ENCODE results near the gene RNF222. TPM values are rescaled to one million over a fixed set of nuclear protein-coding genes. Genes with fewer than 3 reads are reported as not detected.

The RNF222 gene
- total and polyA plus RNA-seq, 2 experiments from 2014 or later: 0.37 TPM; not detected in 1

DNA sequence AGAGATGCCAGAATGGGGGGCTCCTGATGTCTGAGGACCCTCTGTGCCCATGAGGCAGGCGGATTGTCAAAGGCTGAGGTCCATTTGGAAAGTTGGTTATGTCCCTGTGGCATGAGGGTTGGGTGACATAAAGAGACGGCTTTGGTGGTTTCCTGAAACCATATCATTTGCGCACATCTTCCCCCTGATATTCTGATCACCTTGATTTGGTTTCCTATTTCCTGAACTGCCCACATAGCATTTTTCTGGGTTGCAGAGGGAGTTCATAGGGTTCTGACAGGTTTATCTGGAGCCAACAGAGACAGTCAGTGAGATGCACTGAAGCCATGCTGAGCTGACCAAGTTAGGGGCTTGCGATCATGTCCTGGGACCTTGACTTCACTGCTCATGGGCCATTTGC is 15.7 kb upstream of the RNF222 start:
- TF ChIP-seq, protein P1, sequence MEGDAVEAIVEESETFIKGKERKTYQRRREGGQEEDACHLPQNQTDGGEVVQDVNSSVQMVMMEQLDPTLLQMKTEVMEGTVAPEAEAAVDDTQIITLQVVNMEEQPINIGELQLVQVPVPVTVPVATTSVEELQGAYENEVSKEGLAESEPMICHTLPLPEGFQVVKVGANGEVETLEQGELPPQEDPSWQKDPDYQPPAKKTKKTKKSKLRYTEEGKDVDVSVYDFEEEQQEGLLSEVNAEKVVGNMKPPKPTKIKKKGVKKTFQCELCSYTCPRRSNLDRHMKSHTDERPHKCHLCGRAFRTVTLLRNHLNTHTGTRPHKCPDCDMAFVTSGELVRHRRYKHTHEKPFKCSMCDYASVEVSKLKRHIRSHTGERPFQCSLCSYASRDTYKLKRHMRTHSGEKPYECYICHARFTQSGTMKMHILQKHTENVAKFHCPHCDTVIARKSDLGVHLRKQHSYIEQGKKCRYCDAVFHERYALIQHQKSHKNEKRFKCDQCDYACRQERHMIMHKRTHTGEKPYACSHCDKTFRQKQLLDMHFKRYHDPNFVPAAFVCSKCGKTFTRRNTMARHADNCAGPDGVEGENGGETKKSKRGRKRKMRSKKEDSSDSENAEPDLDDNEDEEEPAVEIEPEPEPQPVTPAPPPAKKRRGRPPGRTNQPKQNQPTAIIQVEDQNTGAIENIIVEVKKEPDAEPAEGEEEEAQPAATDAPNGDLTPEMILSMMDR (IDR thresholded peaks at IDR 0.05; ENCODE audit: low read depth, low read length): no peak
- DNase-seq (ENCODE audit: low read depth in 1 of 2, low spot score in 1 of 2): no peak
- no peak overlapping the region for H3K27ac ChIP-seq
- H3K36me3 ChIP-seq: no peaks in the 10 kb centered on the region
- H3K4me1 ChIP-seq (ENCODE audit: low read depth): no peaks in the 10 kb centered on the region
- no peaks in the 10 kb centered on the region for H3K27me3 ChIP-seq
- H3K9me3 ChIP-seq (ENCODE audit: low read depth): no peaks in the 10 kb centered on the region
- H3K4me3 ChIP-seq: no peak overlapping the region

- H3K27ac ChIP-seq: no peak overlapping the region
- no peak overlapping the region for H3K4me3 ChIP-seq
- no peaks in the 10 kb centered on the region for H3K27me3 ChIP-seq
- H3K9me3 ChIP-seq (ENCODE audit: low read depth): no peaks in the 10 kb centered on the region
- no peak for DNase-seq (ENCODE audit: low read depth in 1 of 2, low spot score in 1 of 2)
- TF ChIP-seq, protein P1 (IDR thresholded peaks at IDR 0.05; ENCODE audit: low read depth, low read length): no peak
- H3K4me1 ChIP-seq (ENCODE audit: low read depth): no peaks in the 10 kb centered on the region
- H3K36me3 ChIP-seq: no peaks in the 10 kb centered on the region
These were observed 14.5 kb upstream of the RNF222 start for GRCh38 chr17:8412089-8412488.

DNA sequence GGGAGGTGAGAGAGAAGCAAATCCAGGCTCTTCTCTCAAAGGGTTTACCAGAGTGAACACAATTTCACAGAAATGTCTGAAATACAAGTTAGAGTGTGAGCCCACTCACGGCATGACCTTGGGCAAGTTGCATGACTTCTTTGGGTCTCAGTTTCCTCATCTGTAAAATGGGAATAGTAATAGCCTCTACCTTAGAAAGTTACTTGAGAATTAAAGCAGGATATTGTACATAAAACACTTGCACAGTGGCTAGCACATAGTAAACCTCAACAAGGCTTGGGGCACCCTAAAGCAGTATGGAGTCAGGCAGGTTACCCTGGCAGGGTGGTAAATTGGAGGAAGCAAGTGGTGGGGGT is 13.2 kb upstream of the RNF222 start:
- DNase-seq (ENCODE audit: low read depth in 1 of 2, low spot score in 1 of 2): no peak
- no peaks in the 10 kb centered on the region for H3K36me3 ChIP-seq
- no peak overlapping the region for H3K27ac ChIP-seq
- no peaks in the 10 kb centered on the region for H3K9me3 ChIP-seq (ENCODE audit: low read depth)
- TF ChIP-seq, protein P1 (IDR thresholded peaks at IDR 0.05; ENCODE audit: low read depth, low read length): no peak
- H3K4me3 ChIP-seq: no peak overlapping the region
- no peaks in the 10 kb centered on the region for H3K4me1 ChIP-seq (ENCODE audit: low read depth)
- H3K27me3 ChIP-seq: no peaks in the 10 kb centered on the region

DNA sequence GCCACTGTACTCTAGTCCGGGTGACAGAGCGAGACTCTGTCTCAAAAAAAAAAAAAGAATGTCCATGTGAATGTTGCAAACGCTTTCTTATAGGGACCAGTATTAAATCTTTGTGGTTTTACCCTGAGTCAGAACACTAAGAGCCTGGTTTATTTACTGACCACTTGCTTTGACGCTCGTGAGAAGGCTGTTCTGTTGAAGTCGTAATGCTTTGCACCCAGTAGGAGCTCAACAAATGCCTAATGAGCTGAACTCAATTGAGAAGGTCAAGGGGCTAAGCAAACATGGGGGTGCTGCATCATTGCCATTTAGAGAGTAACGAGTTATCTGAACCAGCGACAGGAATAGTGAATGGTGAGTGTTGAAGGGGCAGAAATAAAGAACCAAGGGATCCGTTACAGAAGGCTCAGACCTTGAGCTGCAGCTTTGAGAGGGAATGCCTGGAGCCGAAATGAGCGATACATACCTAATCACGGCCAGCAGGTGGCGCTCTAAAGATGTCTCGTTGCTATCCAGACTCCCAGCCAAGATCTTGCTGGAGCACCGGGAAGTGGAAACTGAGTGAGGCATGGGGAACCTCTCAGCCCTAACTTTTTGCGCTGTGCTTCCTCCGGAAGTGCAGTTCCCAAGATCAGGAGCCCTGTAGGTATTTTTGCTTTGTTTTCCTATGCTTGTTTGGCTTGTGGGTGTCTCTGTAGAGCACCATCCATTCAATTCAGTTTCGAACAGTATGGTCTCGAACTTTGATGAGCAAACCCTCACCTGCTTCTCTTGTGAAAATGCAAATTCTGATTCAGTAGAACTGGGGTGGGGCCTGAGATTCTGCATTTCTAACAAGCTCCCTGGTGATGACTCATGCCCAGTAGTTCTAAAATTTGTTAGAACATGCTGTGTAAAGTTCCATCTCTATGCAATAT is 12.6 kb upstream of the RNF222 start:
- TF ChIP-seq, protein P1 (IDR thresholded peaks at IDR 0.05; ENCODE audit: low read depth, low read length): peak; percentile 83
- peak; percentile 93 to 94 for DNase-seq (ENCODE audit: low read depth in 1 of 2, low spot score in 1 of 2)

GRCh38 chr17:8408371-8408770 is 10.7 kb upstream of the RNF222 start:
- no peak overlapping the region for H3K27ac ChIP-seq
- H3K36me3 ChIP-seq: no peaks in the 10 kb centered on the region
- TF ChIP-seq, protein P1 (IDR thresholded peaks at IDR 0.05; ENCODE audit: low read depth, low read length): no peak
- no peaks in the 10 kb centered on the region for H3K9me3 ChIP-seq (ENCODE audit: low read depth)
- no peaks in the 10 kb centered on the region for H3K4me1 ChIP-seq (ENCODE audit: low read depth)
- no peak overlapping the region for H3K4me3 ChIP-seq
- DNase-seq (ENCODE audit: low read depth in 1 of 2, low spot score in 1 of 2): no peak
- H3K27me3 ChIP-seq: no peaks in the 10 kb centered on the region

More for the DNA sequence above, 12.6 kb upstream of the RNF222 start:
- Histone ChIP-seq H3K4me3 (no peak overlapping the region), H3K9me3 (ENCODE audit: low read depth) (no peaks in the 10 kb centered on the region), H3K4me1 (ENCODE audit: low read depth) (no peaks in the 10 kb centered on the region), H3K36me3 (no peaks in the 10 kb centered on the region), H3K27me3 (no peaks in the 10 kb centered on the region), H3K27ac (peak overlapping the region; percentile 15)

All from cardiac muscle cell (in vitro differentiated cells and primary cell).